ENCODE measurements around the gene TASOR2.

DNA sequence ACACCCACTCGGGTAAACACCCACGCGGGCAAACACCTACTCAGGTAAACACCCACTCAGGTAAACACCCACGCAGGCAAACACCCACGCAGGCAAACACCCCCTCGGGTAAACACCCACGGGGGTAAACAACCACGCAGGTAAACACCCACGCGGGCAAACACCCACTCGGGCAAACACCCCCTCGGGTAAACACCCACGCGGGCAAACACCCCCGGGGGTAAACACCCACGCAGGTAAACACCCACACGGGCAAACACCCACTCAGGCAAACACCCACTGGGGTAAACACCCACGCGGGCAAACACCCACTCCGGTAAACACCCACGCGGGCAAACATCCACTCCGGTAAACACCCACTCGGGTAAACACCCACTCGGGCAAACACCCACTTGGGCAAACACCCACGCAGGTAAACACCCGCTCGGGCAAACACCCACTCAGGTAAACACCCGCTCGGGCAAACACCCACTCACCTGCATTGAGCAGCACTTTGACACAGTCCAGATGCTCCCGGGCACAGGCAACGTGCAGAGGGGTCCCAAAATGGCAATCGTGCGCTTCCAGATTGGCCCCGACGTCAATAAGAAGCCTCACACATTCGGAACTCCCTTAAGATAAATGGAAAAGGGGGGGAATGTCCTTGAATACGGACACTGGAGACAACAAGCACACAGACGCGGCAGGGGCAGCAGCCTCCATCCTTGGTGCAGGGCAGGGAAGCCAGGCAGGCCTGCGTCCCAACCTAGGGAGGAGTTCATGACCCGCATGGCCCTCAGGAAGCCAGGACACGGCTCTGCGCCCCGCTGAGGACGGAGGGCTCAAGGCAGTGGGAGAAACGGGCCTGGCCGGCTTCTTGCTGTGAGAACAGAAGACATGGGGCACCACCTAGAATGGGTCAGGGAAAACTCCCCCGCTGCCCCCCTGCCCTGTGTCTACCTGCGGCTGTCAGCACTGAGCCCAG lies 35.9 kb upstream of the TASOR2 start:
- no peak for TF ChIP-seq POLR2A (IDR thresholded peaks at IDR 0.05; ENCODE audit: low read depth, low read length)
- TF ChIP-seq POLR2AphosphoS5 (IDR thresholded peaks at IDR 0.05; ENCODE audit: low read depth, low read length): no peak
